Endothelial cell of umbilical vein (primary cell): ENCODE data around the gene TEX22. TPM values are rescaled to one million over a fixed set of nuclear protein-coding genes. Genes with fewer than 3 reads are reported as not detected.

Experiments
- BruUV-seq: library from RNA; stranded (reverse); fragments of 400-500 nt; replicated peaks from 2 replicates; lab custom pipeline; 2021; lab: Mats Ljungman, UMichigan
- CTCF ChIA-PET: fragments of 300-600, 350-600 bp; sonication (Branson Sonifier 250); formaldehyde crosslinking; loops from one replicate; lab custom pipeline; 2021; ENCODE audit warnings: antibody characterized with exemption, inconsistent platforms; lab: Charles Lee
- POLR2A ChIA-PET: fragments of 300-600, 350-600 bp; sonication (Branson Sonifier 250); formaldehyde crosslinking; loops from one replicate; lab custom pipeline; 2021; ENCODE audit warnings: antibody characterized with exemption, inconsistent platforms; lab: Charles Lee
- DNase-seq: peaks from one replicate; pipeline ENCODE4 v3.0.0-alpha.2; 2011; ENCODE audit warnings: low read depth, low spot score
- FAIRE-seq: peaks from 2 replicates; lab custom pipeline; 2011; peaks lifted over from hg19 to GRCh38; lab: Jason Lieb, UNC
- H2AFZ ChIP-seq: 2 replicates; pipeline ENCODE4 v1.6.0; 2012; ENCODE audit warnings: low read depth, low read length, control low read depth, inconsistent platforms
- H3K27ac ChIP-seq: 2 replicates; pipeline ENCODE4 v1.5.1; 2011; ENCODE audit warnings: low read depth, mild to moderate bottlenecking, control low read depth, low read length, moderate library complexity; ENCODE audit not compliant: insufficient read depth
- H3K27me3 ChIP-seq, 2 experiments: 2 replicates each; pipeline versions ENCODE4 v1.6.0 to v1.6.1; 2011; ENCODE audit warnings: low read length in 2 of 2, mixed read lengths in 1 of 2; ENCODE audit not compliant: control insufficient read depth in 2 of 2, insufficient read depth in 2 of 2
- H3K36me3 ChIP-seq, 2 experiments: 2 replicates in 1 of 2; 3 replicates in 1 of 2; pipeline ENCODE4 v1.5.1; 2011; ENCODE audit warnings: low read length in 2 of 2, mild to moderate bottlenecking in 1 of 2, moderate library complexity in 1 of 2; ENCODE audit not compliant: control insufficient read depth in 2 of 2, insufficient read depth in 2 of 2; ENCODE audit errors: extremely low read depth in 1 of 2
- H3K4me1 ChIP-seq: 3 replicates; pipeline ENCODE4 v1.5.1; 2011; ENCODE audit warnings: mild to moderate bottlenecking, low read length; ENCODE audit not compliant: control insufficient read depth, insufficient read depth; ENCODE audit errors: extremely low read depth
- H3K4me2 ChIP-seq: 2 replicates; pipeline ENCODE4 v1.6.1; 2011; ENCODE audit warnings: low read length, control low read depth, mixed read lengths; ENCODE audit not compliant: insufficient read depth
- H3K4me3 ChIP-seq, 3 experiments: fragments of 200-600 bp in 1 of 3; sonication (generic), shearing (Covaris generic) in 1 of 3; replicated peaks in 1 of 3; 2 replicates each; pipeline ENCODE4 v1.5.1; 2011 to 2016; ENCODE audit warnings: control low read depth in 3 of 3, low read length in 3 of 3, mild to moderate bottlenecking in 2 of 3, inconsistent platforms in 1 of 3, low read depth in 1 of 3, moderate library complexity in 1 of 3; ENCODE audit not compliant: insufficient read depth in 1 of 3
- H3K79me2 ChIP-seq: 2 replicates; pipeline ENCODE4 v1.6.0; 2012; ENCODE audit warnings: low read length, inconsistent platforms; ENCODE audit not compliant: control insufficient read depth, insufficient read depth
- H3K9ac ChIP-seq: replicated peaks from 2 replicates; pipeline ENCODE3; 2011; ENCODE audit warnings: low read length, control low read depth; ENCODE audit not compliant: insufficient read depth; ENCODE audit errors: extremely low read depth
- H3K9me1 ChIP-seq: replicated peaks from 3 replicates; pipeline ENCODE4 v1.6.0; 2011; ENCODE audit warnings: mild to moderate bottlenecking, low read length; ENCODE audit not compliant: control insufficient read depth, insufficient read depth; ENCODE audit errors: extremely low read depth
- H3K9me3 ChIP-seq: replicated peaks from 2 replicates; pipeline ENCODE4 v1.5.1; 2012; ENCODE audit warnings: low read length, inconsistent platforms; ENCODE audit not compliant: control insufficient read depth, insufficient read depth
- H4K20me1 ChIP-seq: replicated peaks from 2 replicates; pipeline ENCODE3; 2011; ENCODE audit warnings: mild to moderate bottlenecking, low read length; ENCODE audit not compliant: control insufficient read depth, insufficient read depth; ENCODE audit errors: extremely low read depth
- CTCF ChIP-seq, 2 donors: IDR thresholded peaks; 1 replicate in 1 of 2; 2 replicates in 1 of 2; pipeline ENCODE4 v1.5.1; 2011; ENCODE audit warnings: low read length in 2 of 2, mild to moderate bottlenecking in 2 of 2, moderate library complexity in 2 of 2, control low read depth in 1 of 2, inconsistent platforms in 1 of 2, low read depth in 1 of 2; ENCODE audit not compliant: insufficient read depth in 1 of 2; ENCODE audit errors: extremely low read depth in 1 of 2
- GATA2 ChIP-seq: IDR thresholded peaks from 2 replicates; pipeline ENCODE4 v1.7.0; 2011; ENCODE audit warnings: low read depth, mild to moderate bottlenecking, moderate library complexity, mixed read lengths, low read length; ENCODE audit not compliant: insufficient read length, insufficient read depth
- JUN ChIP-seq: IDR thresholded peaks from 2 replicates; pipeline ENCODE4 v1.6.1; 2011; ENCODE audit warnings: borderline replicate concordance, low read depth; ENCODE audit not compliant: insufficient read length, insufficient read depth
- dilution Hi-C: fragments of 300-500 bp; cut with MboI; formaldehyde crosslinking; loops from one replicate; pipeline ENCODE4 v1.15.0; 2019; ENCODE audit warnings: low sequenced_read_pairs; ENCODE audit not compliant: extremely low pct_ligation_motif_present
- intact Hi-C: fragments of 100-400 bp; cut with micrococcal nuclease; formaldehyde crosslinking; loops from one replicate; pipeline ENCODE4 v1.10.0; 2022
- polyA plus RNA-seq, 4 experiments: library from polyadenylated mRNA; depleted of rRNA in 3 of 4; stranded (reverse) in 3 of 4; unstranded in 1 of 4; fragments of >200 nt; gene quantifications; 2 replicates each; pipeline versions ENCODE4 v1.2.1 to v1.2.3, GENCODE V29; 2011 to 2012; ENCODE audit warnings: missing spikeins in 1 of 4
- total RNA-seq: library from RNA; stranded (reverse); gene quantifications from 2 replicates; pipeline ENCODE4 v1.2.3, GENCODE V29; 2021

Gene TEX22
- total and polyA plus RNA-seq, 2 donors (not counting 3 experiments of a cell fraction or from before 2014, with no cell fraction given) = 0.06 to 1.1 TPM

GRCh38 chr14:105410642-105411016, 12.3 kb downstream of the TEX22 start:
- peak overlapping the region; percentile 44 for H2AFZ ChIP-seq
- H3K9me3 ChIP-seq = no peaks in the 10 kb centered on the region
- DNase-seq (no peak), FAIRE-seq (no peak)
- H3K79me2 ChIP-seq = no peaks in the 10 kb centered on the region
- H3K4me2 ChIP-seq = peak overlapping the region; percentile 62
- H3K27ac ChIP-seq = no peak overlapping the region
- peaks cover 6% of the 10 kb centered on the region in 2 experiments for H3K27me3 ChIP-seq
- H3K9ac ChIP-seq = no peak overlapping the region
- H3K36me3 ChIP-seq = no peaks in the 10 kb centered on the region
- TF ChIP-seq GATA2 (no peak), JUN (no peak), CTCF (IDR thresholded peaks at IDR 0.05; ENCODE audit: extremely low read depth in 1 of 2, insufficient read depth in 1 of 2, low read depth in 1 of 2, low read length in 2 of 2) (no peak)
- H3K9me1 ChIP-seq = no peaks in the 10 kb centered on the region
- no TSS peak for BruUV-seq
- H3K4me1 ChIP-seq = peaks cover 6% of the 10 kb centered on the region
- ChIA-PET CTCF (interaction anchor here (0.7 to 1.9 kb wide), 7 partner anchors 11 to 320 kb away, joined by 3 to 12 read pairs (median 4); no protein-coding TSS in a partner anchor), POLR2A (no interaction called here)
- intact Hi-C loops = loop anchor here (10.0 kb wide), 1 partner anchor 106 kb away; the partner anchor contains the start of gene BRF1
- no peaks in the 10 kb centered on the region for H4K20me1 ChIP-seq
- dilution Hi-C loops = no loop called here
- no peak overlapping the region for H3K4me3 ChIP-seq
